ENCODE data around the gene EXOC2.
"Not testable (repeated sequence)": the region's sequence is repeated elsewhere in the genome, so short reads cannot be mapped to it uniquely, and the experiment has no call there.

EXOC2 gene

DNA sequence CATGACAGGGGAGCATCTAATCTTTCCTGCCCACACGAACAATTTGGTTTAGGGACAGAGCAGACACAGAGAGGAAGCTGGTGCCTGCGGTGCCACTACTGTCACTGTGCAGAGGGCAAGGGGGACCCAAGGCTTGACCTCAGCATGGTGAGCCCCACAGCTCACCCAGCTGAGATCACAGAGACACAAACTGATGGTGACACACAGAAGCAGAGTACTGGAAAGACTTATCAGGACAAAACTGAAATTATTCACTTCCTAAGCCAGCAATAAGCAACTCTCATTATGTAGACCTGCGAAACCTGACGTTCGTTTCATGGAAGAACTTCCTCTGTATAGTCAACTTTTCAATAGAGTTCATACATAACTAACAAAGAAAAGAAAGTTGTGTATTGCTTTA is 122.1 kb downstream of the EXOC2 start:
- DNase-seq: no peak

DNA sequence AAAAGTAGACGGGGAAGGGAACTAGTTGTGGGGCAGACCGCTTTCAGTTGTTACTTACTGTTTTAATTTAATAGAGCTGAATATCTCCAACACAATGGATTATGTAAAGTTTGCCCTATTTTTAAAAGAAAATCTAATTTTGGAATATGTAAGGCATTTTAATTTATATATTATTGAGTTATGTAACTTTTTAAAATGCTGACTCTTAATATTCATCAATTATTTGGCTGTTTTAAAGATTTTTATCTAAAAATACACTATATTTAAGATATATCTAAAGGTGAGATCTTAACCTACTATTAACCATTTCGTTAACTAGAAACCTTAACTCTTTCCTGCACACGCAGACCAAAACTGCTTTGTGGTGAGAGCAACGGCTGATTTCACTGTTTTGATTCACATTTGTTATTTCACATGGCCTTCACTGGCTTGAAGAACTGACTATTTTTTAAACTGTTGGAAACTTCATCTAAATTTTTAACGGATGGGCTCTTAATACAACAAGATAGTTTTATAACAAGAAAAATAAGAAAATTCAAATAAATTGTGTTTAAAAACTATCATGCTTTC is 123.9 kb downstream of the EXOC2 start:
- DNase-seq: no peak

DNA sequence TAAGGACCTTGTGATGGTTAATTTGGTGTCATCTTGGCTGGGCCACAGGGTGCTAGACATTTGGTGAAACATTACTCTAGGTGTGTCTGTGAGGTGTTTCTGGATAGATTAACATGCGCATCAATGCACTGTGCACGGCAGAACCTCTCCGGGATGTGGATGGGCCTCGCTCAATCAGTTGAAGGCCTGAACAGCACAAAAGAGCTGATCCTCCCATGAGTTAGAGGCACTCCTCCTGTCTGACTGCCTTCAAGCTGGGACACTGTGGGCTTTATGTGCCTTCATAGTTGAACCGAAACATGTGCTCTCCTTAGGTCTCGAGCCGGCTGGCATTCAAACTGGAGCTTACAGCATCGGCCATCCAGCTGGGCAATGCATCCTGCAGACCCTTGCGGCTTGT is 124.9 kb downstream of the EXOC2 start:
- no peak for DNase-seq

DNA sequence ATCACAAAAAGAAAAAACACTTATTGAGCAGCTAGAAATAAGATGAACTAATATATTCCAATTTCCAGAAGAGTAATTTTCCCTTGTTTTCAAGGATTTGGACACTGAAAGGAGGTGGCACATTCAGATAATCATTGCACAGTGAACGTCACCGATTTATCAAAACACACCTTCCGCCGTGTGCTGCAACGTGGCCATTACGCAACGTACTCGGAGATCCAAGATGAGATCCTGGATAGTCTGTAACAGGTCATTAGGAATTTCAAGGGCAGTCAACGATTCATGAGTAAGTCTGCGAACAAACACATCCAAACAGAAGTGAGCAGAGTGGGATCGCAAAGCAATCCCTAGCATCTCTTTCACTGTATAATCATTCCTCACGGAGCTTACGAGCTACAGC is 129.1 kb downstream of the EXOC2 start:
- DNase-seq: no peak

DNA sequence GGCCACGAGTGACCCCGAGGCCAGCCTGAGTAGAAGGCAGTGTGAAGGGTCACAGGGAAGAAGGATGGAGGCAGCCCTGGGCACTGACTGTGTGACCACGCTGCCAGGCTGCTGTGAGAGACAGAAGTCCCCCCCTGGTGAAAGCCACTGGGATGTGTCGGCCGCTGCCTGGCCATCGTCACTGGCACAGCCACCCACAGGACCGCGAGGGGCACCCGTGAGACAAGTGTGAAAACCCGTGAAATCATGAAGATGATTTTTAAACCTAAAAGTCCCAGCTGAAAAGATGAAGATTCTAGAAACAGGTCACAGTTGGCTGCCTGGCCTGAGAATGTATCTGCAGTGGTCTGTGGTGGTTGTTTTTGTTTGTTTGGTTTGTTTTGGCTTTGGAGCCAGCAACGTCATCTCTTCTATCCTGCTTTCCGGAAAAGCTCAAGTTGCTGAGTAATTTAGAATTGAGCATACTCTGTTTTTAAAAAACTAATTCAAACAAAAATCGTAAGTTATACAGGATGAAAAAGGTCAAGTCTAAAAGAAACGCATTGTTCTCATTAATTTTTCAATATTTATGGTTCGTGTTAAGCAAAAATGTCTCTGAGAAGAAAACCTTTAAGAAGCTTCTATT is 130.8 kb downstream of the EXOC2 start:
- DNase-seq: no peak

DNA sequence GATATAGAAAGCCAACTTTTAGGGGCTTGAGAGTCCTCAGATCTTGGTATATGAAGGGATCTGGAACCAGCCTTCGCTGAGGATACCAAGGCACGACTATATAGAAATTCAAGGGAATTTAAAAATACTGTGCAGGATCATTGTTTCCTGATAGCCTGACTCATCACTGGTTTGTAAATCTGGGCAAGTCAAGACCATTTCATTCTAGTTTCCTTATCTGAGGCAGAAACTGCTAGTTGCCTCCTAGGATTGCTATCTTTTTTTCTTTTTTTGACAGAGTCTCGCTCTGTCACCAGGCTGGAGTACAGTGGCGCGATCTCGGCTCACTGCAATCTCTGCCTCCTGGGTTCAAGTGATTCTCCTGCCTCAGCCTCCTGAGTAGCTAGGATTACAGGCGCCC is 131.6 kb downstream of the EXOC2 start:
- not testable (repeated sequence) for DNase-seq

DNA sequence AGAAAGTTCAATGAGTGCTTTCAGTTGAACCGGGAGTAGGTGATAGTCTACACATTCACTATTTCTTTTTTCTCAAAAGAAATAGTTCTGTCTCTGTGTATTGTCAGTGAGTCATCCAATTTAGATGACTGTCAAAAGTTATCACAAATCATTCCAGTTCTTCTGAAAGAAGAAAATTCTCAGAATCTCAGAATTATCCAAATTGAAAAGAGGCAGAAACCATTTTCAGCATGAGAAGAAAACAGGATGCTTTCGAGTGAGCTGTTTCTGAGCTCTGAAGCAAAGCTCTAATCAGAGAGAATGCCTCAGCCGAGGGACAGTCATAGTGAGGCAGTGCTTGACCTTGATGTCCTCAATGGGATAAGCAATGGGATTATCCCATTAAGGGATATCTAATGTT is 134.0 kb downstream of the EXOC2 start:
- DNase-seq: no peak

DNA sequence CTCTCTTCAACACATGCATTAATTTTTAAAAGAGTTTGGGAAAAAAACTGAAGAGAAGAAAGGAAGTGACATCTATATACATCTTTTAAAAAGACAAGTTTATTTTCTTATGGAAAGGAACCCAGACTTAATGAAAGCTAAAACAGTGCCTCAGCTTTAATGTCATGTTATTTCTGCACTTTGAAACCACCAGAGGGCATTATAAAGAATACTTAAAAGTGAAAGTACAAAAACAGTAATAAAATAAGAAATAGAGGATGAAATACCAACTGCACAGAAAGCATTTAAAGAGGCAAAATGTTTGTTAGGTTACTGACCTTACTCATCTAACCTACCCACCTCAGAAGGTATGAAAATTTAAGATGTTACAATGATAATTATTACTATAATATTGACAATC is 134.8 kb downstream of the EXOC2 start:
- DNase-seq: no peak

DNA sequence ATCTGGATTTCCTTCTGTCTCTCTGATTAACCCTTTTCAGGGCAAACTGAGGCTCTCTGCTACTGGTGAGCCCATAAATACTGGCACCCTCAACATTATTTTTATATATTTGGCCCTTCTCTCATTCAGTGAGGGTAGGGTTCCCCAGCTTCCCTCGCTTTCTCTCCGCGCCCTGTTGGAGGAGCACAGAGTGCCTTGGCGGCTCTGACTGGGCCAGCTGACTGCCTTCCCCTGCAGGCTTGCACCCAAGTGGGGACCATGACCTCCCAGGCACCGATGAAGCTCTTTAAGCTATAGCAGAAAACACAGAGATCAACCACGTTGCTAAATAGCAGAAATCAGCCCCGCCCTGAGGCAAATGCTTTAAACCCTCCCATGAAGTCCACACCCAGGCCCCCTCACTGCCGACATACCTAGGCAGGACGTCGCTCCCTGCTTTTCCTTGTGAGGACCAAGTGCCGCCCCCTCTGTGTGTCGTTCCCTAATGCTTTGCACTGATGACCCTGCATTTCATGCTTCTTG is 141.0 kb downstream of the EXOC2 start:
- DNase-seq: no peak

DNA sequence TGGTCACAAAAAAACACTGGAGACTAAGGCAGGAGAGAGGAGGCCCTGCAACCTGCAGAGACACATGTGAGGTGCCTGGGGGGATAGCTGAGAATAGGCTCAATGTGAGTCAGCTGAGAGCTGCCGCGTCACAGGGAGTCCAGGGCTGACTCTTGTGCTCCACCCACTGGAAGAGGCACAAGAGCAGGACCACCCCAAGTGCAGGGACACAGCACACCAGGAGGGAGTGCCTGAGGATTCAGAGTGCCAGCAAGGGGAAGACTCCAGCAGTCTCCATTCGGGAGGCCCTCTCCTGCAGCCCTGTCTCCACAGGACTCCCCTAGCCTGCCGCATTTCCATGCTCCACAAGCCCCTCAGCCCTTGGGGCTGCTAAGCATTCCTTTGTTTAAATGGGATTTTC is 141.5 kb downstream of the EXOC2 start:
- peak; percentile 32 for DNase-seq

DNA sequence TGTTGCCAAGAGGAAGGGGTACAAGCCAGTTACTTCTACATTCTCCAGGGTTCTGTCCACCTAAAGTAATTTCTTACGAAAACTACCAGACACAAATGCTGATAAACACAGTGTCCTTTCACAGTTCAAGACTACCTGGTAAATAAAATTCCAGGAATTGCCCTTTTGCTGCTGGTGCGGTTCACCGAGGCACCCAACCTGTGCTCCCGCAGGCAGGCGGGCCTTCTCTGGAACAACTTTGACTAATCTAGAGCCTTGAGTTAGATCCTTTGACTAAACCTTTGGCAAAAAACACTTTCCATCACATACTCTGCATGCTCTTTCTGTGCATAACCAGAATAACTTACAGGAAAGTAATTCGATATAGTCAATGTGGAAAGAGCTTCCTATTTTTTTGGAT is 143.0 kb downstream of the EXOC2 start:
- no peak for DNase-seq

DNA sequence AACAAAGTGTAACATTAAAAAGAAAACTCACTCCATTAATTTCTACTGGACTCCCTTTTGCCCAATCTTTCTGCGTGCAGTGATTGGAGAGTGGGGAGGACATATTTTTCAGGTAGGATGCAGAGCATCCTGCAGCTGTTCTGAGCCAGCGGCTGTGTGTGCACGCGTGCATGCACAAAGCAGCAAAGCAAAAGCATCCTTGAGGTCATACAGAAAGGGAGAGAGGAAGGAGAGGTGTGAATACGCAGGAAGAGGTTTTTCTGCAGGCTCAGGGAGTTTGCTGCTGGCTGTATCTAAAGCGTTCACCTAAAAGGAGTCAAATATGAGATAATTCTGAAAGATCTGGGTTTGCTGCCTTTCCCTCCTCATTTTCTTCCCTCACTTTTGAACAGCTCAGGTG is 144.4 kb downstream of the EXOC2 start:
- peak; percentile 41 for DNase-seq

DNA sequence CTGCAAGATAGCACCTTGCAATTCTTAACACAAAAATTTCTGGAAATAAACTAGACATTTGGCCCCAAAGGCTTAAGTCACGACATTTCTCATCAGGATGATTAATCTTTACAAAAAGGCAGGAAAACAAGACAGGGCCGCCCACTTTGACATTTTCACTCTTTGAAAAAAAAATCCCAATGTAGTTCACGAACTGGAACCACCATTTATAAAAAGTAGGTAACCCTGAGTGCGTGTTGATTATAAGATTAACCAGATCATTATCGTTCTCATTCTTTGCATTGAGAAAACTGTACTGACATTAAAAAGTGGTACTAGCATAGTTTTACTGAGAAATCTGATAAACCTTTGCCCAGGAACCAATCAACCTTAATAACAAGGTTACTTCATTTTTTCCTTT is 144.8 kb downstream of the EXOC2 start:
- DNase-seq: no peak

DNA sequence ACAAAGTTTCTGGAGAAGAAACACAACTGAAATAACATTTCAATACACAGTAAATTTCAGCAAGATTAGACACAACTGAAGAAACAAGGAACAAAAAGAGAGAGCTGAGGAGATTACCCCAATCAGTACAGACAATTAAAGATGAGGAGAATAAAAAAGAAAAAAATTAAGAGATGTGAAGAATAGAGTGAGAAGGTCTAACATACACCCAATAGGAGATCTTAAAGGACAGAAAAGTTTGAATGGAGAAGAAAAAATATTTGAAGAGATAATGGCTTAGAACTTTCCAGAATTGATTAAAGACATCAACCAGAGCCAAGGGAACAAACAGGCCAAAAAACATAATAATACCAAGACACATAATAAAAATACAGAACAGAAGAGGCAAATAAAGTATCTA is 152.4 kb downstream of the EXOC2 start:
- no peak for DNase-seq

DNA sequence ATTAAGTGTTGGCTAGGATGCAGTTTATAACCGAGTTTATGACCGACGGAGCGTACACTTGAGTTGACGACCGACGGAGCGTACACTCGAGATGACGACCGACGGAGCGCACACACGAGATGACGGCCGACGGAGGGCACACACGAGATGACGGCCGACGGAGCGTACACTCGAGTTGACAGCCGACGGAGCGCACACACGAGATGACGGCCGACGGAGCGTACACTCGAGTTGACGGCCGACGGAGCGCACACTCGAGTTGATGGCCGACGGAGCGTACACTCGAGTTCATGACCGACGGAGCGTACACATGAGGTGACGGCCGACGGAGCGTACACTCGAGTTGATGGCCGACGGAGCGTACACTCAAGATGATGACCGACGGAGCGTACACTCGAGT is 155.8 kb downstream of the EXOC2 start:
- DNase-seq: no peak

DNA sequence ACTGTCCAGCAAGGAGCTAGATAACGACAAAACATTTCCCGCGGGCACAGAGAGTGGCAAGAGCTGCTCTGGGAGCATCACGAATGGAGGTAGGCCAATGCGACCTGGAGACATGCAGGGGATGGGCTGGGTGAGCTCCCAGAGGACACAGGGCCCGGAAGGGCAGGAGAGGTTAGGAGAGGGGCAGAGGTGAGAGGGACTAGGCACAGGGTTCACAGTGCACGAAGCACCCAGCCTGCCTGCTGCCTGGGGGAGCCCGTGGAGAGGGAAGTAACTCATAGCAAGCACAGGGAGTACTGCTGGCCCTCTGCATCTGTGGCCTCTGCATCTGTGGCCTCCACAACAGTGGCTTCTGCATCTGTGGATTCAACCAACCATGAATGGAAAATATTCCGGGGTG is 162.5 kb downstream of the EXOC2 start:
- DNase-seq: no peak

DNA sequence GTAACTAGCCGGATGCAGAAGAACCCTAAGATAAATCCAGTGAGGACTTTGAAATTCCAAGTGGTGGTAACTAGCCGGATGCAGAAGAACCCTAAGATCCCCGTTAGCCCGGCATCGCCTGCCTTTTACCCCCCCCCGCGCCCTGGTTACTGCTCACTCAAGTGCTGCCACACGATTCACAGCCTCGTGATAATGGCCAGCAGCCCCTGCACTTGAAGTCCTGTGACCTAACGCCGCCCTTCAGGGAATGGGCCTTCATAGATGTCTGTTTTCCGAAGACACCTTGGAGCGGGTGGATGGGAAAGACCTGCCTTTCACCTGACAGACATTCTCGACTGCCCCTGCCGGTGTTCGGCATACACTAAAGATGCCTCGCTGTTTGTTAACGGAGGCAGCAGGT is 163.9 kb downstream of the EXOC2 start:
- no peak for DNase-seq

DNA sequence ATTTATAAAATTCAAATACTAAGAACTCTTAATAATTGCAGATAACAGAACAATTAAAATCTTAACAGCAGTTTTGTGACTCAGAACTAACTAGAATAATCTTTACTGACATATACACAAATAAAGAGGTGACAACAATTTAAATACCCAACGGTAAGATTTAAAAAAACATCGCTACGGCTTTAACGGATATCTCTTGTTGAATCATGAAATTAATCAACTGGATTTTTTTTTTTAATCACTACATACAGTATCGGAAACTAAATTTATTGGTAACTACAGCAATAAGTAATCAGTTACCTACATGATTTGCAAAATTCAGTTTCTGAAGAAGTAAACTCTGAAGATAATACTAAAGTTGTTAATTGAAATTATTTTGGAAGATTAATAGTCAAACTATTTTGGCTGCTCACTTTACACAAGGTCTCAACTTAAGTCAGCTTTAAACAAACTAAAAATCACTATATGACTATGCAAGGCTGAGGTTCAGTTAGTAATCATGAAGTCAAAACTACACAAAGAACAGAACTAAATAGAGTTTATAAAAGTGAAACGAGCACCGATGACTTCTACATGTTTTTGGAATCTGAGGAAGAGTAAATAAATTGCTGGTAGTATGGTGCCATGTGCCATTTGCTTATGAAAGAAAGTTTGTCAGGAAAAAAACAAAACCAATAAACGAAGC is 164.8 kb downstream of the EXOC2 start:
- no peak for DNase-seq

DNA sequence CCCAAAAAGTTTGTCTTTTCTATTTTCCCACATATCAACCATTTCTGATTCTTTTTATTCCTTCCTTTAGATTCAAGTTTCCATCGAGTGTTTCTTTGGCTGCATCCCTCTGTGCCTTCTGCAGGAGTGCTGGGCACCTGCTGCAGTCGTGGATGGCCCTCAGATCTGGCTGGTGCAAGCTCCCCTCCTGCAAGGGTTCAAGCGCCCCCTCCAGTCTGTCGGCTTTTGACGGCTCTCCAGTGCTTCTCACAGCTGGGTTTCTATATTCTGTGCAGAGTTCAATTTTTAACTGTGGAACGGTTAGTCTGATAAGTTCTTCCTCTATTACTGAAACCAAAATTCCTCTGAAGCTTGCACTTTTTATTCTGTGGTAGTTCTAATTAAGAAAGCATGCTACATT is 168.1 kb downstream of the EXOC2 start:
- peak; percentile 68 for DNase-seq

DNA sequence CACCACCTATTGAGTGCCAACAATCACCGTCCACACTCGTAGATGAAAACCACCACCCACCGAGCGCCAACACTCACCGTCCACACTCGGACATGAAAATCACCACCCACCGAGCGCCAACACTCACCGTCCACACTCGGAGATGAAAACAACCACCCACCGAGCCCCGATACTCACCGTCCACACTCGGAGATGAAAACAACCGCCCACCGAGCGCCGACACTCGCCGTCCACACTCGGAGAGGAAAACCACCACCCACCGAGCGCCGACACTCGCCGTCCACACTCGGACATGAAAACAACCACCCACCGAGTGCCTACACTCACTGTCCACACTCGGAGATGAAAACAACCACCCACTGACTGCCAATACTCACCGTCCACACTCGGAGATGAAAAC is 172.1 kb downstream of the EXOC2 start:
- DNase-seq: no peak

DNA sequence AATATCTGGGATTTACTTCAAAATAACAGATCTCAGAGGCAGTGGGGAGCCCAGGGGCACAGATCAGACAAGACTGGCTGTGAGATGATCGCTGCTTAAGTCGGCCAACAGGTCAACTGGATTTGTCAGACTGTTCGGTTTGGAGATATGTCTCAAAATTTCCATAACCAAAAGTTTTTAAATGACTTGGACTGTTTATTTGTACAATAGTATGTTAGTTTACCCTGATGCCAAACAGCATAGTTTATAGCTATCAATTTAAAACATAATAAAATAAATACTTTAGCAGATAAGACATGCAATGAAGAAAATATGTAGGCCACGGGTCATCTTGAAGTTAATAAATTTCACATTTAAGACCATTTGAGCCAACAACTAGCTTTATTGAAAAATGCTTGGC is 174.7 kb downstream of the EXOC2 start:
- DNase-seq: no peak

DNA sequence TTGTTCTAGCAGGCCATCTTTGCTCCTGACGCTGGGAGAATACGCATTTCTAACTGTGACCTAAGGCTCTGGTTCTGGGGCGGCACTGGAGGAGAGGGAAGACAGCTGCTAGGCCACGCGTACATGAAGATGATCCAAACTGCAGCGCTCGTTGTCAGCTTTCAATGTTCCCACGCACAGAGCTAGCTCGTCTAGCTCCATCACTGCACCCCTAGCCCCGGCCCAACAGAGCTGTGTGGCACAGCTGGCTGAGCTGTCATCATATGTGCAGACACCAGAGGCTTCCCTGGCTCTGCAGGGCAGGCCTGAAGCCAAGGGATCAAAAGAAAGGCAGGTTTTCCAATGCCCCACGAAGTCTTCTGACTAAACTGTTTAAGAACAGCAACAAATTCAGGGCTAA is 176.7 kb downstream of the EXOC2 start:
- DNase-seq: no peak

DNA sequence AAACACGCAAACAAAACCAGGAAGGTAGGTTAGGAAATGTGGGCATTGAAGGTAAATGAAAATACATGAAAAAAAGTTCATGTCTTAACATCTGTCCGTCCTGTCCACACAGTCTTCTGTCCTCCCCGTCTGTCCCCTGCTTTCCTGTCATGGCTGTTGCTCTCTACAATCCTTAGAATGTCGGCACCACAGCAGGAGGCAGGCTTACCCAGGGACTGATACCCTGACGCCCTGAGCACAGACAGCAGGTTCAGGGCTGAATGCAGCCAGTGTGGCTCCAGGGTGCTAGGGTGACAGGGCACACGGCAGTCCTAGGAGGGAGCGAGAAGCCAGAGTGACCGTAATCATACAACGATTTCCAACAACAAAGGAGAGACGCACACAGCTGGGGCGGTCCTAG is 177.7 kb downstream of the EXOC2 start:
- DNase-seq: no peak

DNA sequence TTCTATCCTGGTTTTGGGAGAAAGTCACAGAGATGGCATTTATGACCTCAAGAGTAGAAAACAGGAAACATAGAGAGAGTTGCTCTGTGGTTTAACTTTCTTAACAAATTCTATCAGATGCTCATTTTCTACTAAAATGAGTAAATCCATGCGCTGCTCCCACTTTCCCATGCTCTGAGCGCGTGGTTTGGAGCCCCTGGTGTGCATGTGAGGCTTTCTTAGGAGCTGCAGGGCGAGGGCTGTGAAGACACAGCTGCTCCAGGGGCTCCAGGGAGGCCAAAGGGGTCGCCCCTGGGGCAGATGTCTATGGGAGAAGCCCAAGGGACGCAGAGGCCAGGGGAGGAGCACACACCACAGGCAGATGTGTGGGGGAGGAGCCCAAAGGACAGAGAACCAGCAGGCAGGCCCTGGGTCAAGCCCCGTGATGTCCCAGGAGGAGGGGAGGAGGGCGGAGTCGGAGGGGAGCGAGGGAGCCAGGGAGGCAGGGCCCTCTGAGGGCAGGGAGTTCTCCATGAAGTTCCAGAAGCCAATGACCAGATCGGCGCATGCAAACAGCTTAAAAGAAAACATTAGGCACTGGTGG is 178.5 kb downstream of the EXOC2 start:
- DNase-seq: no peak
